Activated T-cell treated with anti-CD3 and anti-CD28 coated beads, Interleukin-2, amount 50 U/mL, for 4 hours (primary cell): Measurements from ENCODE around the gene GPR35. TPM values are rescaled to one million over a fixed set of nuclear protein-coding genes. Genes with fewer than 3 reads are reported as not detected.
"Not testable (repeated sequence)": the region's sequence is repeated elsewhere in the genome, so short reads cannot be mapped to it uniquely, and the experiment has no call there.

Experiments
- ATAC-seq, 2 donors: fragments of 200-7000 bp; cut with Tn5 transposase; one replicate each; pipeline ENCODE4 v1.10.0; 2021
- DNase-seq: peaks from one replicate; pipeline ENCODE4 v3.0.0-alpha.2; 2020
- H3K27me3 Mint-ChIP-seq: one replicate; pipeline ENCODE4 v1.8.0; 2021; ENCODE audit warnings: low read depth, mixed read lengths
- H3K36me3 Mint-ChIP-seq: one replicate; pipeline ENCODE4 v1.8.0; 2022; ENCODE audit warnings: mixed read lengths; ENCODE audit not compliant: insufficient read depth
- H3K4me1 Mint-ChIP-seq: one replicate; pipeline ENCODE4 v1.8.0; 2021; ENCODE audit warnings: low read depth, mixed read lengths
- H3K4me3 Mint-ChIP-seq: one replicate; pipeline ENCODE4 v1.8.0; 2021; ENCODE audit warnings: mild to moderate bottlenecking, moderate library complexity, mixed read lengths
- H3K9me3 Mint-ChIP-seq: one replicate; pipeline ENCODE4 v1.8.0; 2021; ENCODE audit warnings: mixed read lengths
- total RNA-seq, 3 donors: library from RNA; stranded (reverse); gene quantifications; one replicate each; pipeline ENCODE4 v1.2.1, GENCODE V29; 2021

Gene GPR35
- total RNA-seq, 3 donors from 2014 or later: 3.0 to 3.5 (median 3.3) TPM

- H3K4me3 Mint-ChIP-seq: no peak overlapping the region
- H3K9me3 Mint-ChIP-seq: no peaks in the 10 kb centered on the region
- H3K27me3 Mint-ChIP-seq: no peaks in the 10 kb centered on the region
- H3K36me3 Mint-ChIP-seq: peaks cover 2% of the 10 kb centered on the region
- DNase-seq: no peak
- H3K4me1 Mint-ChIP-seq: no peaks in the 10 kb centered on the region
- no peak for ATAC-seq
These were observed 22.0 kb upstream of the GPR35 start for GRCh38 chr2:240603081-240603835.

DNA sequence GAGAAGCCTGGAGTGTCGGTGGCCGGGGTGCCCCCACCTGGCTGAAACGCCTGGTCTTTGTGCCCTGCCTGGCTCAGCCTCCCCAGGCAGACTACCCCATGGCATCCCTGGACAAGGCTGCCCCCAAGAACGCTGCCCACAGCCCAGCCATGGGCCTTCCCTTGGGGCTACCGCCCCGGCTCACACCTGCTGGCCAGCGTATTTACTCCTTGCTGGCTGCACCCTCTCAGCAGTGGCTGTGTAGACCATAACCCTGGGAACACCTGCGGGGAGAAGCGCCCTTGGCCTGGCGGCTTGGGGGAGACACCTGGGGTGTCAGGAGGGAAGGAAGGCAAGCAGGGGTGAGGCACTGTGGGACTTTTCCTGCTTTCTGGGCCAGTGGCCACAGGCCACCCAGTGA, 21.4 kb upstream of the GPR35 start:
- no peaks in the 10 kb centered on the region for H3K9me3 Mint-ChIP-seq
- no peak overlapping the region for H3K4me3 Mint-ChIP-seq
- peaks cover 2% of the 10 kb centered on the region for H3K36me3 Mint-ChIP-seq
- DNase-seq (no peak), ATAC-seq (no peak)
- H3K4me1 Mint-ChIP-seq: no peaks in the 10 kb centered on the region
- H3K27me3 Mint-ChIP-seq: no peaks in the 10 kb centered on the region

GRCh38 chr2:240604291-240604938, 20.9 kb upstream of the GPR35 start:
- Mint-ChIP-seq H3K27me3 (no peaks in the 10 kb centered on the region), H3K9me3 (no peaks in the 10 kb centered on the region), H3K4me3 (no peak overlapping the region), H3K36me3 (peaks cover 2% of the 10 kb centered on the region), H3K4me1 (no peaks in the 10 kb centered on the region)
- ATAC-seq: no peak
- DNase-seq: no peak

DNA sequence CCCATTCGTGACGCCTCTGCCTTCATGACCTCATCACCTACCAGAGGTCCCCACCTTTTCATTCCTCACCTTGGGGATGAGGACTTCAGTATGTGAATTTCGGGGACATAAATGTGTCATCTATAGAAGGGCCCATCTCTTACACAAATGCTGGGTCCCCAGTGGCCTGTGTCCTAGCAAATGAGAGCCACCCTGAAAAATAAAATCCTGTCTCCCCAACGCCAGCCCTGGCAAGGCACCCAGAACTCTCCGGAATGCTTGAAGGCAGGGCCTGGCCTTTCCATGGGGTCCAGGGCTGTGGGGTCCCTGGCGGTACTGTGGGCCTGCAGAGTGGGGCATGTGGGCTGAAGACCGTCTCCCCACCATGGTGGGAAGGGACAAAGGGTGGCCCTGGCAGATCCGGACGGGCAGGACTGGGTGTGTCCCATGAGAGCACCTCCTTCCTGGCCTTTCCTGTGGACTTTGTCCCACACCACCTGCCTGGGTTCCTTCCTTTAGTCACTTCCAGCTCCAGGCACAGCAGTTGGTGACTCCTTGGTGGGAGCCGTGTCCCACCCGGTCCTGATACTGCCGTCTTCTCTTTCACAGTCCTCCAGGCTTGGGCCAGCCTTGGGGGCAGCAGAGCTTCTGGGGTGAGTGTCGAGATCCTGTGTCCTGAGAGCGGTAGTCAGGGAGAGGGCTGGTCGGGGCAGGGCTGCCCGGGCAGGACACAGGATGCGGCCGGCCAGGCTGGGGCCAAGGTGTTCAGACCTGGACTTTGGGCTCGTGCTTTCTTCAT, 20.2 kb upstream of the GPR35 start:
- no peaks in the 10 kb centered on the region for H3K27me3 Mint-ChIP-seq
- DNase-seq (no peak), ATAC-seq (no peak)
- H3K36me3 Mint-ChIP-seq: no peaks in the 10 kb centered on the region
- H3K9me3 Mint-ChIP-seq: no peaks in the 10 kb centered on the region
- no peaks in the 10 kb centered on the region for H3K4me1 Mint-ChIP-seq
- no peak overlapping the region for H3K4me3 Mint-ChIP-seq

DNA sequence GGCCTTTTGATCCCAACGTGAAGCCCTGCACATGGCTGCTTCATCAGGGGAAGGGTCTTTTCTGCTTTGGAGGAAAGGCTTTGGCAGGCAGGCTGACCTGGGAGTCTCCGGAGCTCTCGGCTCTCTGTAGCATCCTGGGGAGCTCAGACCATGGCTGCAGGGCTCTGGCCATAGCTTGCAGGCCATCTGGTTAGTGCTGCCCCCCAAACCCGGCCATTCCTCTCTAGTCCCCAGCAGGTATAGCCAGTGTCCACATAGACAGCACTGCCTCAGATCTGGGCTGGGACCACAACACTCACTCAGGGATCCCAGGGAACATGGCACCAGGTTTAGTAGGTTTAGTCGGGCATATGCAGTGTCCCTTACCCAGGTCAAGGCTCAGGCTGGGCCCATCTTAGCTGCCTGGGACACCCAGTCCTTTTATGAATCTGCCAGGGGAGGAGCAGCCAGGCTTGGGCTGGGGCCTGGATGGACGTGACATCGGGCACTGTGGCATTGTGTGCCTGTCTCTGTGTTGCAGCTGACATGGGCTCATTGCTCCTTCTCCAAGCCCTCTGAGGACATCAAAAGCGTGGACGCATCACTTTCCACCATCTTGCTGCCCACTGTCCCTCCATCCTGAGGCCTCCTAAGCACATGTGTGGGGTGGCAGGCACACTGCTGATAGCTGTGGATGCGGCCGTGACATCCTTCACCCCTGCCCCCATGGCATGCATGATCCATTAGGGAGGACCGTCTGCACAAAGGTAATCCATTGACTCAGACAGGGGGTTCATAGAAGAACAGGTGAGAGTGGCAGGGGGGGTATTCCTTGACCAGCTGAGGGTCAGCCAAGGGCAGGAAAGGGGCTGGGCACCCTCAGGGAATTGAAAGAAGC, 19.2 kb upstream of the GPR35 start:
- Mint-ChIP-seq H3K36me3 (no peaks in the 10 kb centered on the region), H3K4me3 (no peak overlapping the region), H3K27me3 (no peaks in the 10 kb centered on the region), H3K9me3 (no peaks in the 10 kb centered on the region), H3K4me1 (no peaks in the 10 kb centered on the region)
- DNase-seq (no peak), ATAC-seq (no peak)

DNA sequence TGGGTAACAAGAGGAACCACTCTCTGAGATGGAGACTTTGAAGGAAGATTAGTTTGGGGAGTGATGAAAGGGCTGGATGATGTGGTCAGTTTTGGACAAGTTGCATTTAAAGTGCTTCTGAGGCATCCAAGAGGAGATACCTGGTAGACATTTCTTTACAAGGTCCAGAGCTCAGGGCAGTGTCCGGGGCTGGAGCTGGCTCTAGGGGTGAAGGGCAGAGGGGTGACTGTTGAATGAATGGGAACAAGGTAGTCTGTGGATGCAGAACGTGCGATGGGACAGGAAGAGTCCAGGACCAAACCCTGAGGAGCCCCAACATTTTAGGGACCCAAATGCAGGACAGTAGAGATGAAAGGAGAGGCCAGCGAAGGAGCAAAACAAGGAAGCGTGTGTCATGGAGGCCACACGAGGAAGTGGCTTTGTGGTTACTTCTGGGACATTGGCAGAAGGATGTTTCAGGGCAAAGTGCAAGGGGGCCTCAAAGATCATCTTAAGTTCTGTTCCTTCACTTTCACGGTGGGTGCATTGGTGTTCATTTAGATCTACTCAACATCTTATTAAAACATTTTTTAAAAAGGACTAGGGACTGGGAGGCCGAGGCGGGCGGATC, 13.6 kb upstream of the GPR35 start:
- peaks cover 8% of the 10 kb centered on the region for H3K36me3 Mint-ChIP-seq
- peaks cover 10% of the 10 kb centered on the region for H3K4me1 Mint-ChIP-seq
- no peak for ATAC-seq
- no peak overlapping the region for H3K4me3 Mint-ChIP-seq
- H3K27me3 Mint-ChIP-seq: no peaks in the 10 kb centered on the region
- H3K9me3 Mint-ChIP-seq: peaks cover 2% of the 10 kb centered on the region
- DNase-seq: no peak

- ATAC-seq (no peak), DNase-seq (no peak)
- Mint-ChIP-seq H3K27me3 (no peaks in the 10 kb centered on the region), H3K36me3 (peaks cover 11% of the 10 kb centered on the region), H3K9me3 (peaks cover 4% of the 10 kb centered on the region), H3K4me3 (no peak overlapping the region), H3K4me1 (peaks cover 10% of the 10 kb centered on the region)
These were observed 11.5 kb upstream of the GPR35 start for GRCh38 chr2:240613781-240614180.

- H3K4me1 Mint-ChIP-seq: peaks cover 10% of the 10 kb centered on the region
- no peaks in the 10 kb centered on the region for H3K27me3 Mint-ChIP-seq
- peaks cover 15% of the 10 kb centered on the region for H3K36me3 Mint-ChIP-seq
- DNase-seq (no peak), ATAC-seq (no peak)
- peaks cover 4% of the 10 kb centered on the region for H3K9me3 Mint-ChIP-seq
- no peak overlapping the region for H3K4me3 Mint-ChIP-seq
These were observed 10.9 kb upstream of the GPR35 start for GRCh38 chr2:240614391-240614790.

DNA sequence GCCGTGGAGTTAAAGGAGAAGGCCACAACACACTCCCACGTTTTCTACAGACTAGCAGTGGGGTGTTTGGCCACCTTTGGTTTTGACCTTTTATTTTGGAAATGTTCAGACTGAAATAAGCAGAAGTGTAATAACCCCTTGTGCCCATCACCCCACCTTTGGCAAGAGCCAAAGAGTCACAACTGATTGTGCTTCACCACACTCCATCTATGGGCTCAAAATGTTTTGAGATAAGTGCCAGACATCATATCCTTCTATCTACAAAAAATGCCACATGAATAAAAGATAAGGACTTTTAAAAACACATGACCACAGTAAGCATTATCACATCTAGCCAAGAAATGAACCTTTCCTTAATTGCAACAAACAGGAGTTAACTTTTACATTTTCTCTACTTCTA, 9.9 kb upstream of the GPR35 start:
- no peak for ATAC-seq
- no peak for DNase-seq
- Mint-ChIP-seq H3K27me3 (no peaks in the 10 kb centered on the region), H3K9me3 (peaks cover 4% of the 10 kb centered on the region), H3K36me3 (peaks cover 15% of the 10 kb centered on the region), H3K4me1 (peaks cover 10% of the 10 kb centered on the region), H3K4me3 (no peak overlapping the region)

DNA sequence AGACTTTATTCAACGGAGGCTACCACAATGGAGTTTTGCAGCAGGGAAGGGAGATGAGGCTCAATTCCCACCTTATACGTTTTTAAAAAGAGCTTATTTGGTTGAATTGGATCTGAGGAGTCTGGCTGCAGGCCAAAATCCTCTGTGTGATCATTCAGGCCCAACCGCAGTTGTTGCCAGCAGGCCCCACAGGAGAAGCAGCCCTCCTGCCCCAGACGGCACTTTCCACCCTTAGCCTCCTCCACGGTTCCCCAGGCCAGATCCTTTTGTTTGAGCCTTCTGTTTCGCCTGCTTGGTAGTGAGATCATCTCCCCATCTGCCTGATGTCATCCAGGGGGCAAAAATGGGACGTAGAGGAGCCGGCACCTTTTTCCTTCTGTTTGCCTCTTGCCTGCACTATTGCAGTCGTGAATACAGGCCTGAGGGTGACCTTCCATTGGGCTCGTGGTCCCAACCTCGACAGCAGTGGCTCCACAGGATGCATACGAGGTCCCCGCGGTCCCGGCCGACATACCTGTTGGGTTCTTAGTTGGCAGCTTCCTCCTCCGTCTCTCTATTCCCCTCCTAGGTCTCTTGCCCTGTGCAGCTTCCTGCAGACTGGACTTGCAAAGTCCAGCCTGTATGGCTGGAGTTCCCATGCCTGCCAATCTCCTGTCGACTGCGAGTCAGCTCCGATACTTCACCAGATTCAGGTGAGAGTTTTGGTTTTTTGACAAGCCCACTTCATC, 9.3 kb upstream of the GPR35 start:
- Mint-ChIP-seq H3K36me3 (peaks cover 15% of the 10 kb centered on the region), H3K4me3 (no peak overlapping the region), H3K4me1 (peaks cover 14% of the 10 kb centered on the region), H3K9me3 (peaks cover 4% of the 10 kb centered on the region), H3K27me3 (no peaks in the 10 kb centered on the region)
- ATAC-seq (no peak), DNase-seq (no peak)

- H3K9me3 Mint-ChIP-seq, ATAC-seq, H3K4me3 Mint-ChIP-seq, H3K27me3 Mint-ChIP-seq, H3K36me3 Mint-ChIP-seq: not testable (repeated sequence)
- peak; percentile 4 for DNase-seq
- peaks cover 15% of the 10 kb centered on the region for H3K4me1 Mint-ChIP-seq
These were observed 8.2 kb upstream of the GPR35 start for GRCh38 chr2:240616860-240617666.

DNA sequence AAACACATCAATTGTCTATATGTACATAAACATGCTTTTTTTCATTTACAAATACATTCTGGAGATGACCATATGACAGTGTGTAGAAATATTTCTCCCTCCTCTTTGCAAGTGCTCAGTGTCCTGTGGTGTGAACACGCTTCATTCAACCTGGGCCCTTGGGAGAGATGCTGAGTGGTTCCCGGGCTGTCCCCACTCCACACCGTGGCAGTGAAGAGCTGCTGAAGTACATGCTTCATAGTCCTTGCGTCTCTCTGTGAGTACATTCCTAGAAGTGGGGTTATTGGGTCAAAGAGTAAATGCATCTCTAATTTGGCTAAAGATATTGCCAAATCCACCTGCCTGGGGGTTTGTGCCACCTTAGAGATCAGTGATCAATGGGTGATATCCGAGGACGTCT, 6.5 kb upstream of the GPR35 start:
- peaks cover 27% of the 10 kb centered on the region for H3K4me1 Mint-ChIP-seq
- no peaks in the 10 kb centered on the region for H3K27me3 Mint-ChIP-seq
- peaks cover 4% of the 10 kb centered on the region for H3K9me3 Mint-ChIP-seq
- DNase-seq: no peak
- no peak overlapping the region for H3K4me3 Mint-ChIP-seq
- no peak for ATAC-seq
- peaks cover 7% of the 10 kb centered on the region for H3K36me3 Mint-ChIP-seq
